GM12878 (cell line): ENCODE measurements around the gene DERA. TPM values are rescaled to one million over a fixed set of nuclear protein-coding genes. Genes with fewer than 3 reads are reported as not detected.

ENCODE experiments used
- ATAC-seq: fragments of 200-7000 bp; cut with Tn5 transposase; 3 replicates; pipeline ENCODE4 v1.9.1; 2020; ENCODE audit warnings: mild to moderate bottlenecking, moderate library complexity
- BruUV-seq: library from RNA; stranded (reverse); fragments of 400-500 nt; replicated peaks from 2 replicates; lab custom pipeline; 2021; lab: Mats Ljungman, UMichigan
- CTCF ChIA-PET: fragments of 300-600 bp; sonication (Branson Sonifier 250); formaldehyde crosslinking; extraction: SDS; loops from one replicate; lab custom pipeline; 2021; ENCODE audit warnings: inconsistent platforms; lab: Yijun Ruan, JAX
- POLR2A ChIA-PET: fragments of 350-600 bp; formaldehyde crosslinking; extraction: SDS; loops from one replicate; lab custom pipeline; 2021; ENCODE audit warnings: inconsistent platforms; lab: Charles Lee
- RAD21 ChIA-PET: fragments of 300-600 bp; sonication (Branson Sonifier 250); formaldehyde crosslinking; loops from one replicate; lab custom pipeline; 2023; ENCODE audit warnings: antibody characterized with exemption; ENCODE audit not compliant: unreplicated experiment; lab: Charles Lee
- SMC1A ChIA-PET: fragments of 300-600 bp; sonication (Branson Sonifier 250); formaldehyde crosslinking; loops from one replicate; lab custom pipeline; 2023; ENCODE audit not compliant: unreplicated experiment, uncharacterized antibody; lab: Charles Lee
- DNase-seq: peaks from one replicate; pipeline ENCODE4 v3.0.0-alpha.2; 2011; ENCODE audit warnings: low read depth, low spot score
- FAIRE-seq: peaks from 3 replicates; lab custom pipeline; 2011; peaks lifted over from hg19 to GRCh38; lab: Jason Lieb, UNC
- H2AFZ ChIP-seq: 2 replicates; pipeline ENCODE4 v1.6.0; 2011; ENCODE audit warnings: low read depth, low read length, control low read depth; ENCODE audit not compliant: control insufficient read depth
- H3K27ac ChIP-seq: 2 replicates; pipeline ENCODE4 v1.5.1; 2011; ENCODE audit warnings: control low read depth; ENCODE audit not compliant: control insufficient read depth, insufficient read depth
- H3K27me3 ChIP-seq, 2 experiments: replicated peaks in 1 of 2; 2 replicates each; pipeline versions ENCODE4 v1.6.0 to v1.6.1; 2011; ENCODE audit warnings: low read length in 1 of 2; ENCODE audit not compliant: control insufficient read depth in 2 of 2, insufficient read depth in 2 of 2
- H3K36me3 ChIP-seq, 2 experiments: 2 replicates each; pipeline ENCODE4 v1.5.1; 2011; ENCODE audit warnings: low read length in 1 of 2; ENCODE audit not compliant: control insufficient read depth in 2 of 2, insufficient read depth in 2 of 2
- H3K4me1 ChIP-seq: 2 replicates; pipeline ENCODE4 v1.6.1; 2011; ENCODE audit warnings: mild to moderate bottlenecking, low read length, moderate library complexity, mixed read lengths; ENCODE audit not compliant: control insufficient read depth, insufficient read depth
- H3K4me2 ChIP-seq: 2 replicates; pipeline ENCODE4 v1.6.0; 2011; ENCODE audit warnings: control low read depth; ENCODE audit not compliant: control insufficient read depth, insufficient read depth
- H3K4me3 ChIP-seq: fragments of 200-600 bp; sonication (generic); 2 replicates; pipeline ENCODE4 v1.5.1; 2016
- H3K79me2 ChIP-seq: 2 replicates; pipeline ENCODE4 v1.6.0; 2011; ENCODE audit warnings: low read length; ENCODE audit not compliant: control insufficient read depth, insufficient read depth
- H3K9ac ChIP-seq: 2 replicates; pipeline ENCODE4 v1.8.0; 2011; ENCODE audit warnings: low read length, control low read depth, mixed read lengths; ENCODE audit not compliant: control insufficient read depth, insufficient read depth
- H3K9me3 ChIP-seq: replicated peaks from 3 replicates; pipeline ENCODE4 v1.5.1; 2011; ENCODE audit warnings: mild to moderate bottlenecking, low read length; ENCODE audit not compliant: control insufficient read depth, insufficient read depth
- H4K20me1 ChIP-seq: 2 replicates; pipeline ENCODE4 v1.6.0; 2011; ENCODE audit not compliant: control insufficient read depth, insufficient read depth
- ASH2L ChIP-seq: fragments of 300-600, 200-600 bp; sonication (generic); IDR thresholded peaks from 2 replicates; pipeline ENCODE4 v1.6.1; 2017; ENCODE audit warnings: low read depth, mild to moderate bottlenecking, borderline replicate concordance
- BACH1 ChIP-seq: fragments of 450-650 bp; IDR thresholded peaks from 2 replicates; pipeline ENCODE4 v1.6.1; 2017; ENCODE audit warnings: mild to moderate bottlenecking, borderline replicate concordance
- BCL11A ChIP-seq: IDR thresholded peaks from 2 replicates; pipeline ENCODE4 v1.6.1; 2011; ENCODE audit warnings: low read depth, low read length
- E2F4 ChIP-seq: IDR thresholded peaks from 2 replicates; pipeline ENCODE4 v1.6.1; 2012; ENCODE audit warnings: low read depth, low read length, improper control_type of control experiment
- EGR1 ChIP-seq, 2 experiments: IDR thresholded peaks; 1 replicate in 1 of 2; 2 replicates in 1 of 2; pipeline ENCODE4 v1.6.1; 2011 to 2012; ENCODE audit warnings: low read depth in 2 of 2, low read length in 2 of 2, borderline replicate concordance in 1 of 2, mild to moderate bottlenecking in 1 of 2, moderate library complexity in 1 of 2
- ETV6 ChIP-seq, 2 experiments: fragments of 450-650 bp in 1 of 2; IDR thresholded peaks in 1 of 2; conservative IDR thresholded peaks in 1 of 2; 2 replicates each; pipeline ENCODE4 v1.6.1; 2014; ENCODE audit warnings: antibody characterized with exemption in 1 of 2, borderline replicate concordance in 1 of 2, low read depth in 1 of 2, mild to moderate bottlenecking in 1 of 2, moderate library complexity in 1 of 2
- EZH2 ChIP-seq: IDR thresholded peaks from 2 replicates; pipeline ENCODE4 v1.6.1; 2012; ENCODE audit warnings: low read depth, mild to moderate bottlenecking, control low read depth, inconsistent platforms, low read length, borderline replicate concordance; ENCODE audit not compliant: control insufficient read depth
- IRF4 ChIP-seq: IDR thresholded peaks from 2 replicates; pipeline ENCODE4 v1.6.1; 2011; ENCODE audit warnings: low read depth, low read length
- MTA3 ChIP-seq: IDR thresholded peaks from 2 replicates; pipeline ENCODE4 v1.6.1; 2012; ENCODE audit warnings: low read length, inconsistent platforms, borderline replicate concordance
- MYC ChIP-seq: IDR thresholded peaks from 2 replicates; pipeline ENCODE4 v1.6.1; 2011; ENCODE audit warnings: mild to moderate bottlenecking, low read length, moderate library complexity, inconsistent platforms; ENCODE audit not compliant: insufficient read depth, insufficient replicate concordance, insufficient read length, severe bottlenecking
- NFYB ChIP-seq: IDR thresholded peaks from 2 replicates; pipeline ENCODE4 v1.6.1; 2011; ENCODE audit warnings: low read depth, mild to moderate bottlenecking, low read length, improper control_type of control experiment, moderate library complexity; ENCODE audit not compliant: insufficient read depth
- RBBP5 ChIP-seq: fragments of 200-600 bp; sonication (generic); conservative IDR thresholded peaks from 2 replicates; pipeline ENCODE4 v1.6.1; 2016
- SPI1 ChIP-seq: IDR thresholded peaks from 2 replicates; pipeline ENCODE4 v1.6.1; 2011; ENCODE audit warnings: low read depth, mild to moderate bottlenecking, low read length, moderate library complexity, borderline replicate concordance; ENCODE audit not compliant: insufficient read depth
- TAF1 ChIP-seq: IDR thresholded peaks from 2 replicates; pipeline ENCODE4 v1.6.1; 2011; ENCODE audit warnings: mild to moderate bottlenecking, low read depth, low read length, borderline replicate concordance
- TCF12 ChIP-seq: IDR thresholded peaks from 2 replicates; pipeline ENCODE4 v1.6.1; 2011; ENCODE audit warnings: low read depth, mild to moderate bottlenecking, low read length
- TCF3 ChIP-seq: IDR thresholded peaks from 2 replicates; pipeline ENCODE4 v1.6.1; 2012; ENCODE audit warnings: low read depth, mild to moderate bottlenecking, low read length, borderline replicate concordance; ENCODE audit not compliant: insufficient read depth
- WGBS: methylation state at CpG from one replicate; pipeline ENCODE4 v1.1.6; 2016; ENCODE audit warnings: low lambda C conversion rate; ENCODE audit not compliant: insufficient replicate concordance, insufficient coverage; ENCODE audit errors: missing lambda C conversion rate; 5-methylcytosine and 5-hydroxymethylcytosine counted together
- in situ Hi-C: fragments of 300-500 bp; cut with MboI; formaldehyde crosslinking; loops from 9 replicates; pipeline ENCODE4 v1.14.3; 2018; ENCODE audit warnings: mixed read lengths
- intact Hi-C: fragments of 100-400 bp; cut with micrococcal nuclease; formaldehyde crosslinking; loops from one replicate; pipeline ENCODE4 v1.14.2; 2022; ENCODE audit not compliant: unreplicated experiment
- polyA plus RNA-seq, 11 experiments: library from polyadenylated mRNA; depleted of rRNA in 4 of 11; unstranded in 6 of 11; stranded (reverse) in 5 of 11; fragments of >200 nt; fragmentation: Nextera tagmentation in 4 of 11; fragmentation: Illumina TruSeq in 1 of 11; extraction: Ambion mirVana in 4 of 11; extraction: Trizol in 1 of 11; gene quantifications; 1 replicate in 1 of 11; 2 replicates in 10 of 11; pipeline versions ENCODE4 v1.2.1 to v1.2.3, GENCODE V29; 2011 to 2016; ENCODE audit warnings: inconsistent platforms in 2 of 11, missing spikeins in 2 of 11, low read depth in 1 of 11
- total RNA-seq, 4 experiments: library from RNA; depleted of rRNA in 3 of 4; stranded (reverse); fragments of >200 nt in 3 of 4; fragmentation: Illumina TruSeq in 1 of 4; extraction: Trizol in 1 of 4; gene quantifications; 2 replicates each; pipeline versions ENCODE4 v1.2.1 to v1.2.3, GENCODE V29; 2013 to 2021

The DERA gene
- total and polyA plus RNA-seq, 10 of the 15 experiments (the other 5 are each of a cell fraction or from before 2014, with no cell fraction given): 34.9 to 97.1 (median 40.8) TPM

- Histone ChIP-seq H3K9ac (no peak overlapping the region), H3K36me3 (peaks cover 0 to 2% of the 10 kb centered on the region in 2 experiments; a peak in 2 of 4 replicates), H3K4me1 (no peaks in the 10 kb centered on the region), H3K27me3 (no peaks in the 10 kb centered on the region)
- in situ Hi-C loops: no loop called here
- ATAC-seq (no peak), DNase-seq (no peak)
- POLR2A ChIA-PET: no interaction called here
- BruUV-seq: no TSS peak
- no peak for TF ChIP-seq RBBP5
- no peak for TF ChIP-seq EZH2
- TF ChIP-seq ETV6 (conservative IDR thresholded peaks at IDR 0.05 in 1 of 2, IDR thresholded peaks at IDR 0.05 in 1 of 2; ENCODE audit: borderline replicate concordance in 1 of 2, low read depth in 1 of 2): no peak
- no peak for TF ChIP-seq EGR1 (IDR thresholded peaks at IDR 0.05; ENCODE audit: borderline replicate concordance in 1 of 2, low read depth in 2 of 2, low read length in 2 of 2)
- no peak for TF ChIP-seq ASH2L
- TF ChIP-seq, all 136 proteins: peak for 0
- no peaks in the 10 kb centered on the region for H3K9me3 ChIP-seq
- ChIA-PET SMC1A (no interaction called here), RAD21 (no interaction called here), CTCF (interaction anchor here (0.9 kb wide), 1 partner anchor 10 kb away, joined by 3 read pairs; no protein-coding TSS in a partner anchor)
- FAIRE-seq: no peak
- no peak overlapping the region for H2AFZ ChIP-seq
- no peak overlapping the region for H3K4me3 ChIP-seq
- WGBS: 100% methylated on average over 1 of the region's 3 CpGs
- no peak overlapping the region for H3K4me2 ChIP-seq
- intact Hi-C loops: no loop called here
- no peak overlapping the region for H3K27ac ChIP-seq
- H4K20me1 ChIP-seq: no peaks in the 10 kb centered on the region
- H3K79me2 ChIP-seq: no peaks in the 10 kb centered on the region
Measured at GRCh38 chr12:15971211-15971610, 60.1 kb downstream of the DERA start.

GRCh38 chr12:15972894-15973293 lies 61.8 kb downstream of the DERA start:
- ChIA-PET POLR2A (no interaction called here), RAD21 (no interaction called here), SMC1A (no interaction called here), CTCF (no interaction called here)
- no peak overlapping the region for H3K4me3 ChIP-seq
- no peak overlapping the region for H3K4me2 ChIP-seq
- no peaks in the 10 kb centered on the region for H3K9me3 ChIP-seq
- no peak for FAIRE-seq
- H3K27me3 ChIP-seq: no peaks in the 10 kb centered on the region
- no peaks in the 10 kb centered on the region for H3K79me2 ChIP-seq
- intact Hi-C loops: no loop called here
- H3K27ac ChIP-seq: no peak overlapping the region
- in situ Hi-C loops: no loop called here
- no peaks in the 10 kb centered on the region for H3K4me1 ChIP-seq
- H2AFZ ChIP-seq: no peak overlapping the region
- H4K20me1 ChIP-seq: no peaks in the 10 kb centered on the region
- 84% methylated on average over 4 of the region's 4 CpGs for WGBS
- H3K9ac ChIP-seq: no peak overlapping the region
- no TSS peak for BruUV-seq
- DNase-seq: no peak
- no peak for ATAC-seq
- H3K36me3 ChIP-seq: no peaks in the 10 kb centered on the region; a peak in 3 of 4 replicates
- TF ChIP-seq IRF4 (no peak), NFYB (no peak), MTA3 (no peak), E2F4 (no peak), BCL11A (no peak), TCF3 (no peak), BACH1 (no peak), MYC (no peak), TAF1 (no peak), SPI1 (no peak), TCF12 (no peak)
